Motor neuron (in vitro differentiated cells): ENCODE results near the gene AGPAT2. TPM values are rescaled to one million over a fixed set of nuclear protein-coding genes. Genes with fewer than 3 reads are reported as not detected.
A peak's percentile ranks its signal among the peaks of the same experiment; 100 is the strongest.

Experiments
- ATAC-seq, 8 experiments: fragments of 200-7000 bp; cut with Tn5 transposase; replicated peaks in 6 of 8; 2 replicates each; pipeline ENCODE4 v1.8.0; 2021; ENCODE audit warnings: mild to moderate bottlenecking in 8 of 8, moderate library complexity in 8 of 8
- H3K27ac ChIP-seq, 2 donors: fragments of 250-450 bp; sonication (Bioruptor Pico); 2 replicates each; pipeline ENCODE4 v1.9.0; 2021; ENCODE audit warnings: antibody characterized with exemption in 2 of 2, mild to moderate bottlenecking in 2 of 2, moderate library complexity in 1 of 2
- H3K4me1 ChIP-seq, 2 donors: fragments of 250-450 bp; sonication (Bioruptor Pico); replicated peaks in 1 of 2; 2 replicates each; pipeline ENCODE4 v1.6.1; 2021; ENCODE audit warnings: antibody characterized with exemption in 2 of 2, mild to moderate bottlenecking in 2 of 2, moderate library complexity in 1 of 2
- H3K4me3 ChIP-seq, 5 donors: fragments of 250-450 bp; sonication (Bioruptor Pico); 2 replicates each; pipeline ENCODE4 v1.9.0; 2021; ENCODE audit warnings: antibody characterized with exemption in 5 of 5, mild to moderate bottlenecking in 5 of 5, moderate library complexity in 4 of 5
- WGBS, 10 experiments: fragments of 450-650 bp; shearing (Covaris generic); methylation state at CpG; one replicate each; pipeline ENCODE4 v1.0.0; 2022; 5-methylcytosine and 5-hydroxymethylcytosine counted together
- in situ Hi-C, 9 experiments: fragments of 400-800 bp; cut with MboI; loops; one replicate each; pipeline ENCODE4 v1.15.0; 2021; ENCODE audit warnings: low sequenced_read_pairs in 9 of 9, low pct_unique_long_range_greater_than_20kb in 2 of 9; ENCODE audit not compliant: unreplicated experiment in 9 of 9
- total RNA-seq, 8 experiments: library from RNA; unstranded; fragments of 300-600 nt; gene quantifications; 2 replicates each; pipeline versions ENCODE4 v1.2.3 to v1.2.4, GENCODE V29; 2022

The AGPAT2 gene
- total RNA-seq, 8 experiments from 2014 or later, result 1.5 to 19.7 (median 4.6) TPM

- in situ Hi-C loops, result no loop called here
- peaks cover 34 to 53% of the 10 kb centered on the region in 2 donors for H3K4me1 ChIP-seq
- WGBS, 10 experiments, result no CpG with 5 or more reads among the region's 20 CpGs
- ATAC-seq, result no peak
- H3K27ac ChIP-seq, result peak overlapping the region in 1 of 2 donors; percentile 22
- H3K4me3 ChIP-seq, result peak overlapping the region; percentile 22 to 42 (median 38)
These were observed 793 bp downstream of the AGPAT2 start for GRCh38 chr9:136686534-136686793.

- H3K27ac ChIP-seq, result no peak overlapping the region
- WGBS, 10 experiments, result no CpG with 5 or more reads among the region's 19 CpGs
- H3K4me3 ChIP-seq, result peak overlapping the region in 3 of 5 donors; percentile 38 to 42 (median 38)
- H3K4me1 ChIP-seq, result peaks cover 34 to 48% of the 10 kb centered on the region in 2 donors
- in situ Hi-C loops, result no loop called here
- ATAC-seq, result peak in 1 of 8 experiments; percentile 3
These were observed 1.3 kb downstream of the AGPAT2 start for GRCh38 chr9:136685790-136686533.

- H3K27ac ChIP-seq, result no peak overlapping the region
- in situ Hi-C loops, result no loop called here
- H3K4me1 ChIP-seq, result peaks cover 34 to 48% of the 10 kb centered on the region in 2 donors
- WGBS, 10 experiments, result 50 to 83% methylated on average over 2 of the region's 7 CpGs; no CpG with 5 or more reads in 8 of the 10 experiments
- H3K4me3 ChIP-seq, result no peak overlapping the region
- ATAC-seq, result no peak
These were observed 2.0 kb downstream of the AGPAT2 start for GRCh38 chr9:136685216-136685615.

- Histone ChIP-seq H3K4me3 (no peak overlapping the region), H3K27ac (no peak overlapping the region), H3K4me1 (peaks cover 34 to 48% of the 10 kb centered on the region in 2 donors)
- 66% methylated on average over 2 of the region's 15 CpGs; no CpG with 5 or more reads in 9 of the 10 experiments for WGBS, 10 experiments
- in situ Hi-C loops, result no loop called here
- ATAC-seq, result no peak
These were observed 2.5 kb downstream of the AGPAT2 start for GRCh38 chr9:136684799-136685198.

- peaks cover 34 to 48% of the 10 kb centered on the region in 2 donors for H3K4me1 ChIP-seq
- no peak overlapping the region for H3K4me3 ChIP-seq
- in situ Hi-C loops, result no loop called here
- WGBS, 10 experiments, result 60 to 90% (median 74%) methylated on average over 1 to 7 of the region's 15 CpGs; no CpG with 5 or more reads in 6 of the 10 experiments
- H3K27ac ChIP-seq, result no peak overlapping the region
- ATAC-seq, result no peak
These were observed 2.9 kb downstream of the AGPAT2 start for GRCh38 chr9:136684339-136684738.

- H3K27ac ChIP-seq, result no peak overlapping the region
- peaks cover 34 to 48% of the 10 kb centered on the region in 2 donors for H3K4me1 ChIP-seq
- no peak overlapping the region for H3K4me3 ChIP-seq
- WGBS, 10 experiments, result 89 to 100% (median 96%) methylated on average over 2 to 7 of the region's 14 CpGs; no CpG with 5 or more reads in 7 of the 10 experiments
- in situ Hi-C loops, result no loop called here
- ATAC-seq, result no peak
These were observed 3.5 kb downstream of the AGPAT2 start for GRCh38 chr9:136683755-136684154.

GRCh38 chr9:136683173-136683745, 4.0 kb downstream of the AGPAT2 start:
- in situ Hi-C loops, result no loop called here
- Histone ChIP-seq H3K4me3 (no peak overlapping the region), H3K27ac (no peak overlapping the region), H3K4me1 (peaks cover 34 to 48% of the 10 kb centered on the region in 2 donors)
- 20 to 70% (median 40%) methylated on average over 1 to 2 of the region's 16 CpGs; no CpG with 5 or more reads in 5 of the 10 experiments for WGBS, 10 experiments
- no peak for ATAC-seq

- Histone ChIP-seq H3K4me3 (no peak overlapping the region), H3K27ac (no peak overlapping the region), H3K4me1 (peaks cover 34 to 42% of the 10 kb centered on the region in 2 donors)
- WGBS, 10 experiments, result 80 to 100% methylated on average over 1 to 2 of the region's 10 CpGs; no CpG with 5 or more reads in 8 of the 10 experiments
- in situ Hi-C loops, result no loop called here
- ATAC-seq, result peak in 1 of 8 experiments; percentile 6
These were observed 4.5 kb downstream of the AGPAT2 start for GRCh38 chr9:136682710-136683109.

GRCh38 chr9:136681945-136682699, 5.1 kb downstream of the AGPAT2 start:
- no peak overlapping the region for H3K4me3 ChIP-seq
- WGBS, 10 experiments, result 68 to 100% (median 100%) methylated on average over 1 to 7 of the region's 20 CpGs; no CpG with 5 or more reads in 5 of the 10 experiments
- H3K27ac ChIP-seq, result no peak overlapping the region
- no peak for ATAC-seq
- H3K4me1 ChIP-seq, result peaks cover 34 to 40% of the 10 kb centered on the region in 2 donors
- in situ Hi-C loops, result no loop called here

- WGBS, 10 experiments, result 81 to 100% (median 94%) methylated on average over 1 to 9 of the region's 17 CpGs; no CpG with 5 or more reads in 6 of the 10 experiments
- in situ Hi-C loops, result no loop called here
- Histone ChIP-seq H3K4me1 (peaks cover 24 to 29% of the 10 kb centered on the region in 2 donors), H3K4me3 (no peak overlapping the region), H3K27ac (no peak overlapping the region)
- no peak for ATAC-seq
These were observed 6.2 kb downstream of the AGPAT2 start for GRCh38 chr9:136681029-136681428.

GRCh38 chr9:136679431-136679941, 7.8 kb downstream of the AGPAT2 start:
- peaks cover 11 to 14% of the 10 kb centered on the region in 2 donors for H3K4me1 ChIP-seq
- ATAC-seq, result no peak
- H3K4me3 ChIP-seq, result no peak overlapping the region
- 0 to 95% (median 74%) methylated on average over 1 to 10 of the region's 22 CpGs; no CpG with 5 or more reads in 2 of the 10 experiments for WGBS, 10 experiments
- H3K27ac ChIP-seq, result no peak overlapping the region
- in situ Hi-C loops, result no loop called here

- 80 to 90% (median 86%) methylated on average over 1 to 4 of the region's 6 CpGs; no CpG with 5 or more reads in 7 of the 10 experiments for WGBS, 10 experiments
- in situ Hi-C loops, result no loop called here
These were observed 8.6 kb downstream of the AGPAT2 start for GRCh38 chr9:136678624-136679023.

GRCh38 chr9:136678034-136678433, 9.2 kb downstream of the AGPAT2 start:
- peak in 1 of 8 experiments; percentile 0 for ATAC-seq
- WGBS, 10 experiments, result 60 to 100% (median 93%) methylated on average over 1 to 5 of the region's 15 CpGs; no CpG with 5 or more reads in 6 of the 10 experiments
- H3K27ac ChIP-seq, result no peak overlapping the region
- peaks cover 2 to 11% of the 10 kb centered on the region in 2 donors for H3K4me1 ChIP-seq
- in situ Hi-C loops, result no loop called here
- no peak overlapping the region for H3K4me3 ChIP-seq

More at GRCh38 chr9:136678624-136679023, 8.6 kb downstream of the AGPAT2 start:
- ATAC-seq, result no peak
- Histone ChIP-seq H3K4me1 (peaks cover 7 to 11% of the 10 kb centered on the region in 2 donors), H3K27ac (no peak overlapping the region), H3K4me3 (no peak overlapping the region)
